ENCODE measurements around the gene COL7A1. TPM values are rescaled to one million over a fixed set of nuclear protein-coding genes. Genes with fewer than 3 reads are reported as not detected.

The COL7A1 gene
- total and polyA plus RNA-seq, 2 of the 13 experiments (the other 11 are each of a cell fraction or from before 2014, with no cell fraction given): 2.7 to 11.7 TPM

DNA sequence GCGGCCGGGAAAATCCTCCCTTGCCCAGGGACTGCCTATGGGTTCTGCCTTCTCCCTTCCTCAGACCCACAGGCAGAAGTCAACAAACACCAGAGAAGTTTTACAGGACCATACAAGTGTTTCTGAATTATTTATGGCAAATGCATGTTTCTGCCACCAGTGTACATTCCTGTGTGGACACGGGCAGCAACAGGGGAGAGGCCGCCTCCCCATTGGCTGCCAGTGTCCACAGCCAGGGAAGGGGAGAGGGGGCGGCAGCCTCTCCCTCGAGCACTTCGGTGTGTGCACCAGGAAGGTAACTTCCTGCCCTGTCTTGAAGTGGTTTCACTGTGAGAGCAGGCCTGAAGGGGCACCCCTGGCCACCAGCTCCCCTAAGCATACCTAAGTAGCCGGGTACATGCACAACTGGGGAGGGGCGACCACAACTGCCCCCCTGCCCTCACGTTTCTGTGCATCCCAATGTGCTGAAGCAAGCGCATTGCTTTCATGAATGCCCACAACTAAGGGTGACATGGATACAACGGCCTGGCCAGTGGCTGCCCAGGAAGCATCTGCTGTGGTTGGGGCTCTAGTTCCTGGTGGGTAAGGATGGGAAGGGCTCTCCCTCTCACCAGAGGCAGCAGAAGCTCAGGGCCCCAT lies 76.4 kb downstream of the COL7A1 start:
- intact Hi-C loops (cut with micrococcal nuclease; ENCODE audit: unreplicated experiment): no loop called here
- no peak for FAIRE-seq
- Histone ChIP-seq H2AFZ (ENCODE audit: low read length) (no peak overlapping the region), H3K9me3 (ENCODE audit: low read length) (no peaks in the 10 kb centered on the region), H3K4me3 (replicated peaks in 1 of 3; ENCODE audit: insufficient read depth in 1 of 3, low read depth in 2 of 3, low read length in 3 of 3) (no peak overlapping the region), H3K9ac (ENCODE audit: insufficient read depth, low read depth, low read length) (no peak overlapping the region), H3K79me2 (ENCODE audit: insufficient read depth, low read length) (no peaks in the 10 kb centered on the region), H3K4me2 (ENCODE audit: low read depth, low read length) (no peak overlapping the region), H4K20me1 (ENCODE audit: insufficient read depth, low read length) (no peaks in the 10 kb centered on the region), H3K36me3 (replicated peaks in 1 of 2; ENCODE audit: control insufficient read depth in 1 of 2, insufficient read depth in 2 of 2, low read length in 2 of 2) (peaks cover 11 to 28% of the 10 kb centered on the region in 2 experiments), H3K4me1 (ENCODE audit: insufficient read depth, low read length) (no peaks in the 10 kb centered on the region), H3K27me3 (ENCODE audit: control insufficient read depth in 1 of 2, insufficient read depth in 2 of 2, low read length in 2 of 2) (no peaks in the 10 kb centered on the region), H3K27ac (ENCODE audit: extremely low read length, insufficient read depth, low read length) (no peak overlapping the region)
- in situ Hi-C loops (cut with HindIII; ENCODE audit: extremely low pct_ligation_motif_present, low pct_unique_long_range_greater_than_20kb): no loop called here
- TSS peak; percentile 27 for BruUV-seq (replicated peaks)
- CTCF ChIA-PET (ENCODE audit: low intra/inter-chr PET ratio, low total read pairs): no interaction called here
- POLR2A ChIA-PET: no interaction called here
- WGBS (ENCODE audit: low lambda C conversion rate): 91% methylated on average over 8 of the region's 12 CpGs
- DNase-seq (ENCODE audit: low spot score): no peak
- no peak for TF ChIP-seq JUND (CRISPR knock-in tag; IDR thresholded peaks at IDR 0.05)
- no peak for TF ChIP-seq ZNF143 (CRISPR knock-in tag; IDR thresholded peaks at IDR 0.05)
- TF ChIP-seq POLR2A (IDR thresholded peaks at IDR 0.05; ENCODE audit: insufficient read depth in 1 of 2, low read depth in 2 of 2, low read length in 2 of 2): peak in 1 of 2 experiments; percentile 15; a peak in 1 of 4 replicates
- TF ChIP-seq, protein P1, sequence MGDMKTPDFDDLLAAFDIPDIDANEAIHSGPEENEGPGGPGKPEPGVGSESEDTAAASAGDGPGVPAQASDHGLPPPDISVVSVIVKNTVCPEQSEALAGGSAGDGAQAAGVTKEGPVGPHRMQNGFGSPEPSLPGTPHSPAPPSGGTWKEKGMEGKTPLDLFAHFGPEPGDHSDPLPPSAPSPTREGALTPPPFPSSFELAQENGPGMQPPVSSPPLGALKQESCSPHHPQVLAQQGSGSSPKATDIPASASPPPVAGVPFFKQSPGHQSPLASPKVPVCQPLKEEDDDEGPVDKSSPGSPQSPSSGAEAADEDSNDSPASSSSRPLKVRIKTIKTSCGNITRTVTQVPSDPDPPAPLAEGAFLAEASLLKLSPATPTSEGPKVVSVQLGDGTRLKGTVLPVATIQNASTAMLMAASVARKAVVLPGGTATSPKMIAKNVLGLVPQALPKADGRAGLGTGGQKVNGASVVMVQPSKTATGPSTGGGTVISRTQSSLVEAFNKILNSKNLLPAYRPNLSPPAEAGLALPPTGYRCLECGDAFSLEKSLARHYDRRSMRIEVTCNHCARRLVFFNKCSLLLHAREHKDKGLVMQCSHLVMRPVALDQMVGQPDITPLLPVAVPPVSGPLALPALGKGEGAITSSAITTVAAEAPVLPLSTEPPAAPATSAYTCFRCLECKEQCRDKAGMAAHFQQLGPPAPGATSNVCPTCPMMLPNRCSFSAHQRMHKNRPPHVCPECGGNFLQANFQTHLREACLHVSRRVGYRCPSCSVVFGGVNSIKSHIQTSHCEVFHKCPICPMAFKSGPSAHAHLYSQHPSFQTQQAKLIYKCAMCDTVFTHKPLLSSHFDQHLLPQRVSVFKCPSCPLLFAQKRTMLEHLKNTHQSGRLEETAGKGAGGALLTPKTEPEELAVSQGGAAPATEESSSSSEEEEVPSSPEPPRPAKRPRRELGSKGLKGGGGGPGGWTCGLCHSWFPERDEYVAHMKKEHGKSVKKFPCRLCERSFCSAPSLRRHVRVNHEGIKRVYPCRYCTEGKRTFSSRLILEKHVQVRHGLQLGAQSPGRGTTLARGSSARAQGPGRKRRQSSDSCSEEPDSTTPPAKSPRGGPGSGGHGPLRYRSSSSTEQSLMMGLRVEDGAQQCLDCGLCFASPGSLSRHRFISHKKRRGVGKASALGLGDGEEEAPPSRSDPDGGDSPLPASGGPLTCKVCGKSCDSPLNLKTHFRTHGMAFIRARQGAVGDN (CRISPR knock-in tag; IDR thresholded peaks at IDR 0.05): peak; percentile 16; the same call in 1 of the 2 replicates
- TF ChIP-seq ZNF274 (CRISPR knock-in tag; IDR thresholded peaks at IDR 0.05): 0 out of 2 replicates have a peak, but pooled peaks have one; percentile 10
- ATAC-seq: no peak

All from HepG2 (cell line).